ENCODE results near the gene SMTNL2.
"Not testable (repeated sequence)": the region's sequence is repeated elsewhere in the genome, so short reads cannot be mapped to it uniquely, and the experiment has no call there.

SMTNL2 gene

DNA sequence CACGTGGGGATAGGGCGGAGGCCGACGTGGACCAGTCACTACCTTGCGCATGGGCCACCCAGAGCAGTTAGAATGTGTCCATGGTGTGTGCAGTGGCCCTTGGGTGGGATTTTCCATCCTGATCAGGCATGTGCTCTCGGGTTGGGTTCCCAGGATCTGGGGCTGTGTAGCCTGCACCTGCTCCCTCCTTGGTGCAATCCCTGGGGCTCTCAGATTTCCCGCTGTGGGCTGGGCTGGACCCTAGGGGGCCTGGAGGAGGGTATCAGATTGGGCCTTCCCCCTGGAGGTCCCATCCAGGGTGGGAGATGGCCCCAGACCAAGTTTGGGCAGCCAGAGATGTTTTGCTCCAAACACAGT, 1.3 kb downstream of the SMTNL2 start:
- peak overlapping the region in 1 of 2 donors; percentile 35 for H3K4me3 ChIP-seq (replicated peaks in 1 of 2; ENCODE audit: low read depth in 2 of 2, low read length in 2 of 2)
- DNase-seq (ENCODE audit: low read depth in 2 of 2), result no peak
- TF ChIP-seq, protein P1, sequence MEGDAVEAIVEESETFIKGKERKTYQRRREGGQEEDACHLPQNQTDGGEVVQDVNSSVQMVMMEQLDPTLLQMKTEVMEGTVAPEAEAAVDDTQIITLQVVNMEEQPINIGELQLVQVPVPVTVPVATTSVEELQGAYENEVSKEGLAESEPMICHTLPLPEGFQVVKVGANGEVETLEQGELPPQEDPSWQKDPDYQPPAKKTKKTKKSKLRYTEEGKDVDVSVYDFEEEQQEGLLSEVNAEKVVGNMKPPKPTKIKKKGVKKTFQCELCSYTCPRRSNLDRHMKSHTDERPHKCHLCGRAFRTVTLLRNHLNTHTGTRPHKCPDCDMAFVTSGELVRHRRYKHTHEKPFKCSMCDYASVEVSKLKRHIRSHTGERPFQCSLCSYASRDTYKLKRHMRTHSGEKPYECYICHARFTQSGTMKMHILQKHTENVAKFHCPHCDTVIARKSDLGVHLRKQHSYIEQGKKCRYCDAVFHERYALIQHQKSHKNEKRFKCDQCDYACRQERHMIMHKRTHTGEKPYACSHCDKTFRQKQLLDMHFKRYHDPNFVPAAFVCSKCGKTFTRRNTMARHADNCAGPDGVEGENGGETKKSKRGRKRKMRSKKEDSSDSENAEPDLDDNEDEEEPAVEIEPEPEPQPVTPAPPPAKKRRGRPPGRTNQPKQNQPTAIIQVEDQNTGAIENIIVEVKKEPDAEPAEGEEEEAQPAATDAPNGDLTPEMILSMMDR (IDR thresholded peaks at IDR 0.05; ENCODE audit: low read depth, low read length), result no peak

DNA sequence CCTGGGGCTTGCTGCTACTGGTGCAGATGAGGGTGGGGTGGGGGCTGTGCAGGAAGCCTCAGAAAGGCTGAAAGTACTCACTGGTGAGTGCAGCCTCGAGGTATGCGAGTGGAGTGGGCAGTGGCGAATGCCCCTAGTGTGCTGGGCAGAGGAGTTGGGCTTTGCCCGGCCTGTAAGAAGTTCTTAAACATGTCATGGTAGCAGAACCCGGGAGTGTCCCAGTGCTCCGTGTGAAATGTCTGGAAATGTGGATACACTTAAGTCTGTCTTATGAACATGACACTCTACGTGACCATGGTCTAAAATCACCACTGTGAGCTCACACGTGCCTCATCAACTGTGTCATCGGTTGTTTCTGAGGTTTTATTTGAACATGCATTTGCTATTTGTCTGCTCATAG, 1.7 kb downstream of the SMTNL2 start:
- no peak for DNase-seq (ENCODE audit: low read depth in 2 of 2)
- TF ChIP-seq, protein P1 (IDR thresholded peaks at IDR 0.05; ENCODE audit: low read depth, low read length), result no peak
- no peak overlapping the region for H3K4me3 ChIP-seq (replicated peaks in 1 of 2; ENCODE audit: low read depth in 2 of 2, low read length in 2 of 2)

DNA sequence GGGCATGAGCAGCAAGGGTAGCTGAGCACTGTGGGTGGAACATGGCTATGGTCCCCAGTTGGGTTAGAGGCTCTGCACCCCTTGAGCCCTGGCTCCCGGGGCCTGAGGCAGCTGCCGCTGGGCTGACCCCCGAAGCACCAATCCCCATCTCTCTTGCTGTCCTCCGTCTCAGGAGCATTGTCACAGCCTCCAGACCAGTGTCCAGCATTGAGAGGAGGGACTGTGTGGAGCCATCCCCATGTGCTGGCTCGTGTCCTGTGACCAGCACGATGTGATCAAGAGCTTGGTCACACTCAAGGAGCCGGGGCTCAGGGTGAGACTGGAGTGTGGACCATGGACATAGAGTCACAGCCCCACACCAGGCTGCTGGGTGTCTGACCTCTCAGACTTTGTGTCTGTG, 2.9 kb downstream of the SMTNL2 start:
- TF ChIP-seq, protein P1 (IDR thresholded peaks at IDR 0.05; ENCODE audit: low read depth, low read length), result no peak
- no peak for DNase-seq (ENCODE audit: low read depth in 2 of 2)
- no peak overlapping the region for H3K4me3 ChIP-seq (replicated peaks in 1 of 2; ENCODE audit: low read depth in 2 of 2, low read length in 2 of 2)

DNA sequence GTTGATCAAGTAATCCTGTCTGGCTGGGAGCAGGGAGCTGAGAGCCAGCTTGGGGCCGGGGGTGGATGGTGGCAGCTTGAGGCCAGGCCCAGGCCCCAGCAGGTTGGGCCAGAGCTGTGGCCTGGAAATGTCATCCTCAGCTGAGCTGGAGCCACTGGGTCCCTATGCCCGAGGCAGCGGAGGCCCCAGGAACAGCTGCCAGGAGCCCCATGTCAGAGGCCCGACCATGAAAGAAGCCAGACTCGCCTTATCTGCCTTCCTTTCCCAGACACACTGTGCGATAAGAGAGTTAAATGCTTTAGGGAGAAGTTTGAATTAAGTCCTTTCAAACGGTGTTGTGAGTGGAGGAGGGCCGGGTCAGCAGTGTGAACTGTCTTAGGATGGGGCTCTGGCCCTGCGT, 3.5 kb downstream of the SMTNL2 start:
- H3K4me3 ChIP-seq (replicated peaks in 1 of 2; ENCODE audit: low read depth in 2 of 2, low read length in 2 of 2), result no peak overlapping the region
- TF ChIP-seq, protein P1 (IDR thresholded peaks at IDR 0.05; ENCODE audit: low read depth, low read length), result no peak
- peak in 1 of 2 donors; percentile 54 for DNase-seq (ENCODE audit: low read depth in 2 of 2)

DNA sequence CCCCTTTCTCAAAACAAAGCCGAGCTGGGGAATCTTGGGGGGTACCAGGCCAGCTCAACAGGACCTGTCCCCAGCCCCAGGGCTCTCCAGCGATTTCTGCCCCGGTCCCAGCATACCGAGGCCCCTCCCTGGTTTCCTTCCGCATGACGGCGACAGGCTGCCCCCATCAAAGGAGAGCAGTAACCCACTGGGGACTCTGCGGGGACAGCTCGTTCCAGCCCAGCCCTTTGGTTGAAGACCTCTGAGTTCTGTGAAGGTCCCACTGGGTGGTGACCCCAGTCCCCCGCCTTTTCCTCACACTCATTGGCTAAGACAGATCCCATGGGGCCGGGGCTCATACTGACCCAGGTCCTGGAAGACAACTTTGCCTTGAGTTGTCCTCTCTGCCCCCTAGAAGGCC, 4.1 kb downstream of the SMTNL2 start:
- TF ChIP-seq, protein P1 (IDR thresholded peaks at IDR 0.05; ENCODE audit: low read depth, low read length), result no peak
- DNase-seq (ENCODE audit: low read depth in 2 of 2), result no peak
- no peak overlapping the region for H3K4me3 ChIP-seq (replicated peaks in 1 of 2; ENCODE audit: low read depth in 2 of 2, low read length in 2 of 2)

DNA sequence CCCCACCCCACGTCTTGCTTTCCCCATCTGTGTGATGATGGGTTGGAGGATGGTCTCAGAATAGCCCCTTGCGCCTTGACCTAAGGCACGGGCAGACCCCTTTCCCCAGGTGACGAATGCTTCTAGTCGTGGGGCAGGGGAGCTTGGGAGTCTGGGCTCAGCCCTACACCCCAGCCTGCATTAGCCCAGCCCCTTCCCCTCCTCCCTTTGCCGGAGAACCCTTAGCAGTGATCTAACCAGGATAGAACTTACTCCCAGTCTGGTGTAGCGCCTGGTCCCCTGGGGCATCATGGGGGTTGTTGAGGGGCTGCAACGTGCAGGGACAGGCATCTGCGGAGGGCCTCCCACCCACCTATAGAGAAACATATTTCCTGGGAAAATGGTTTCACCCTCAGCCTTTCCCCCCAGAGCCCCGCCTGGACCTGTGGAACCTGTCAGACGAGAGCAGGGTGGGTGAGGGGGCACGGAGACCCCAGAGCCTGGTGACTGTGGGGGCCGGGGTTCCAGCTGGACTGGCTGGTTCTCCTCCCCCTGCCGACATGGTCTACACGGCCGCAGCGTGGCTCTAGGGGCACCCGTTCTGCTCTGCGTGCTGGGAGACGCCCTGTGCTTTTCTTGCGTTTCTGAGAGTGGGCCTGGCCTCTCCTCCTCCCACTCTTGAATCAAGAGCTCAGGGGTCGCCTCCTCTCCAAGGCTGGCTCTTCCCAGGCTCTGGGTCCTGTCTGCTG, 4.7 kb downstream of the SMTNL2 start:
- TF ChIP-seq, protein P1 (IDR thresholded peaks at IDR 0.05; ENCODE audit: low read depth, low read length), result no peak
- DNase-seq (ENCODE audit: low read depth in 2 of 2), result no peak
- H3K4me3 ChIP-seq (replicated peaks in 1 of 2; ENCODE audit: low read depth in 2 of 2, low read length in 2 of 2), result no peak overlapping the region

DNA sequence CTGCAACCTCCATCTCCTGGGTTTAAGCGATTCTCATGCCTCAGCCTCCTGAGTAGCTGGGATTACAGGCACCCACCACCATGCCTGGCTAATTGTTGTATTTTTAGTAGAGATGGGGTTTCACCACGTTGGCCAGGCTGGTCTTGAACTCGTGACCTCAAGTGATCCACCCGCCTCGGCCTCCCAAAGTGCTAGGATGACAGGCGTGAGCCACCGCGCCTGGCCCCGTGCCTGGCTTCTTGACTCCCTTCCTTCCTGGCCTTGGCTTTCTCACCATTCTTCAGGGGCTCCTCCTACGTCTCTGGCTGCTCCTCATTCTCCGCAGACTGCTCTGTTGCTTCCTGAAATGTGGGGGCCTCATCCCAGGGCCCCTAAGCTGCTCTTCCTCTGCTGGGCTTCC, 5.7 kb downstream of the SMTNL2 start:
- not testable (repeated sequence) for H3K4me3 ChIP-seq (replicated peaks in 1 of 2; ENCODE audit: low read depth in 2 of 2, low read length in 2 of 2); DNase-seq (ENCODE audit: low read depth in 2 of 2)
